GM10266 (cell line): Measurements from ENCODE around the gene TGM6.

ENCODE experiments used
- DNase-seq: peaks from one replicate; pipeline ENCODE4 v3.0.0; 2012; ENCODE audit errors: extremely low spot score
- CTCF ChIP-seq: IDR thresholded peaks from 2 replicates; pipeline ENCODE4 v1.5.1; 2012; ENCODE audit warnings: mild to moderate bottlenecking, low read depth; ENCODE audit not compliant: control insufficient read depth, insufficient read depth; ENCODE audit errors: missing control alignments

TGM6 gene

GRCh38 chr20:2380601-2381000, at the start of gene TGM6:
TSS of gene TGM6 (plus strand) at chr20:2380901. CDS start at chr20:2380969, 68 bp downstream.
- DNase-seq = no peak
- no peak for TF ChIP-seq CTCF

- no peak for DNase-seq
- TF ChIP-seq CTCF = no peak
Observed at GRCh38 chr20:2331106-2331505, 49.6 kb upstream of the TGM6 start.

GRCh38 chr20:2331901-2332565, 48.7 kb upstream of the TGM6 start:
- no peak for TF ChIP-seq CTCF
- DNase-seq = no peak

GRCh38 chr20:2332711-2333110, 48.0 kb upstream of the TGM6 start:
- no peak for DNase-seq
- no peak for TF ChIP-seq CTCF

- no peak for TF ChIP-seq CTCF
- no peak for DNase-seq
Observed at GRCh38 chr20:2333821-2334220, 46.9 kb upstream of the TGM6 start.

- no peak for TF ChIP-seq CTCF
Observed at GRCh38 chr20:2335096-2335870, 45.4 kb upstream of the TGM6 start.

GRCh38 chr20:2336471-2336870, 44.2 kb upstream of the TGM6 start:
- TF ChIP-seq CTCF = no peak
- DNase-seq = no peak

More at GRCh38 chr20:2335096-2335870, 45.4 kb upstream of the TGM6 start:
- no peak for DNase-seq
